Natural killer cell (primary cell): Measurements from ENCODE around the gene TRIM6. TPM values are rescaled to one million over a fixed set of nuclear protein-coding genes. Genes with fewer than 3 reads are reported as not detected.
"Not testable (repeated sequence)": the region's sequence is repeated elsewhere in the genome, so short reads cannot be mapped to it uniquely, and the experiment has no call there.

Source experiments
- ATAC-seq, 3 donors: fragments of 150-1000 bp in 2 of 3; fragments of 200-7000 bp in 1 of 3; cut with Tn5 transposase; 1 replicate in 1 of 3; 2 replicates in 2 of 3; pipeline ENCODE4 v1.10.0; 2021; ENCODE audit warnings: mild to moderate bottlenecking in 2 of 3, moderate library complexity in 2 of 3
- DNase-seq, 2 donors: peaks; one replicate each; pipeline versions ENCODE4 v3.0.0 to v3.0.0-alpha.2; 2013 to 2021; ENCODE audit warnings: mixed read lengths in 1 of 2
- H3K27ac ChIP-seq: one replicate; pipeline ENCODE4 v1.5.1; 2013; ENCODE audit warnings: mild to moderate bottlenecking, low read length
- H3K27me3 ChIP-seq: one replicate; pipeline ENCODE4 v1.6.1; 2013; ENCODE audit warnings: low read length; ENCODE audit not compliant: control insufficient read depth, insufficient read depth
- H3K36me3 ChIP-seq: one replicate; pipeline ENCODE4 v1.6.1; 2013; ENCODE audit warnings: low read length; ENCODE audit not compliant: control insufficient read depth, insufficient read depth
- H3K4me1 ChIP-seq: one replicate; pipeline ENCODE4 v1.6.1; 2013; ENCODE audit warnings: low read length; ENCODE audit not compliant: control insufficient read depth, insufficient read depth
- H3K4me3 ChIP-seq: one replicate; pipeline ENCODE4 v1.5.1; 2013; ENCODE audit warnings: low read length
- H3K9me3 ChIP-seq: one replicate; pipeline ENCODE4 v1.6.1; 2013; ENCODE audit warnings: low read length; ENCODE audit not compliant: control insufficient read depth, insufficient read depth
- H3K27ac Mint-ChIP-seq, 2 donors: one replicate each; pipeline ENCODE4 v1.8.0; 2022; ENCODE audit warnings: mild to moderate bottlenecking in 2 of 2, mixed read lengths in 2 of 2, moderate library complexity in 1 of 2
- H3K27me3 Mint-ChIP-seq, 2 donors: one replicate each; pipeline ENCODE4 v1.8.0; 2022; ENCODE audit warnings: low read depth in 2 of 2, mixed read lengths in 2 of 2
- H3K36me3 Mint-ChIP-seq: one replicate; pipeline ENCODE4 v1.8.0; 2022; ENCODE audit warnings: mixed read lengths
- H3K4me1 Mint-ChIP-seq, 2 donors: one replicate each; pipeline ENCODE4 v1.8.0; 2022; ENCODE audit warnings: mixed read lengths in 2 of 2
- H3K4me3 Mint-ChIP-seq: one replicate; pipeline ENCODE4 v1.8.0; 2022; ENCODE audit warnings: mild to moderate bottlenecking, moderate library complexity, mixed read lengths
- H3K9me3 Mint-ChIP-seq, 2 donors: one replicate each; pipeline ENCODE4 v1.8.0; 2022; ENCODE audit warnings: mixed read lengths in 2 of 2
- WGBS: methylation state at CpG from one replicate; pipeline ENCODE4 v1.1.7; 2013; ENCODE audit warnings: missing lambda C conversion rate; ENCODE audit not compliant: insufficient coverage; 5-methylcytosine and 5-hydroxymethylcytosine counted together
- intact Hi-C: fragments of 100-400 bp; cut with micrococcal nuclease; formaldehyde crosslinking; loops from one replicate; pipeline ENCODE4 v1.14.2; 2022
- total RNA-seq, 4 donors: library from RNA; stranded (reverse); fragments of 120-200 nt in 1 of 4; gene quantifications; one replicate each; pipeline versions ENCODE4 v1.2.3 to v1.2.4, GENCODE V29; 2013 to 2022
- TF ChIP-seq, protein P1 (sequence below): fragments of 200-600 bp; IDR thresholded peaks from one replicate; pipeline ENCODE4 v1.8.0; 2022; ENCODE audit warnings: antibody characterized with exemption

Gene TRIM6
- total RNA-seq, 3 donors from 2014 or later (not counting 1 experiment from before 2014, with no cell fraction given): 1.1 TPM; not detected in 2

DNA sequence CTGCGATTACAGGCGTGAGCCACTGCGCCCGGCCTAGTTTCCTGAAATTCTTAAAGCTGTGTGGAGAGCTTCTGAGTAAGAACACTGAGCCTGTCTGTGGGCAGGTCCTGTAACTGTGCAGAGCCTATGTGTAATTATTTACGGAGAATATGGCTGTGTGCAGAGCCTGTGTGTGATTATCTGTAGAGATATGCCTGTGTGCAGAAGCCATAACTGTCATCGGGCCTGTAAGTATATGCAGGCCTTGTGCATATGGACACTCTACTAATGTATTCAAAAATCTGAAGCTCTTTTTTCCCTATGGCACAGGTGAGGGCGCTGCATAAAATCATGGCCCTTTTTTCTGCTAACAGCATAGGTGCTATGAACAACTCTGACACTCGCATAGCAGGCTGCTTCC, 15.9 kb upstream of the TRIM6 start, which contains the start of gene OR52B6:
Gene OR52B6 (plus strand): TSS at position 301 of the 400 bp plus-strand sequence. CDS start 0 bp downstream, at position 301.
- TF ChIP-seq, protein P1, sequence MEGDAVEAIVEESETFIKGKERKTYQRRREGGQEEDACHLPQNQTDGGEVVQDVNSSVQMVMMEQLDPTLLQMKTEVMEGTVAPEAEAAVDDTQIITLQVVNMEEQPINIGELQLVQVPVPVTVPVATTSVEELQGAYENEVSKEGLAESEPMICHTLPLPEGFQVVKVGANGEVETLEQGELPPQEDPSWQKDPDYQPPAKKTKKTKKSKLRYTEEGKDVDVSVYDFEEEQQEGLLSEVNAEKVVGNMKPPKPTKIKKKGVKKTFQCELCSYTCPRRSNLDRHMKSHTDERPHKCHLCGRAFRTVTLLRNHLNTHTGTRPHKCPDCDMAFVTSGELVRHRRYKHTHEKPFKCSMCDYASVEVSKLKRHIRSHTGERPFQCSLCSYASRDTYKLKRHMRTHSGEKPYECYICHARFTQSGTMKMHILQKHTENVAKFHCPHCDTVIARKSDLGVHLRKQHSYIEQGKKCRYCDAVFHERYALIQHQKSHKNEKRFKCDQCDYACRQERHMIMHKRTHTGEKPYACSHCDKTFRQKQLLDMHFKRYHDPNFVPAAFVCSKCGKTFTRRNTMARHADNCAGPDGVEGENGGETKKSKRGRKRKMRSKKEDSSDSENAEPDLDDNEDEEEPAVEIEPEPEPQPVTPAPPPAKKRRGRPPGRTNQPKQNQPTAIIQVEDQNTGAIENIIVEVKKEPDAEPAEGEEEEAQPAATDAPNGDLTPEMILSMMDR: no peak
- H3K4me3 Mint-ChIP-seq: no peak within 1 kb of the TSS
- no peaks in the 10 kb centered on the region for H3K27me3 ChIP-seq
- H3K27ac Mint-ChIP-seq: no peak within 1 kb of the TSS
- DNase-seq (no peak), ATAC-seq (no peak)
- H3K9me3 Mint-ChIP-seq: peaks cover 2 to 3% of the 10 kb centered on the region in 2 donors
- H3K4me1 Mint-ChIP-seq: no peaks in the 10 kb centered on the region
- H3K4me1 ChIP-seq: no peaks in the 10 kb centered on the region
- no peaks in the 10 kb centered on the region for H3K9me3 ChIP-seq
- intact Hi-C loops: no loop called here
- no peaks in the 10 kb centered on the region for H3K36me3 Mint-ChIP-seq
- no peaks in the 10 kb centered on the region for H3K36me3 ChIP-seq
- peaks cover 0 to 7% of the 10 kb centered on the region in 2 donors for H3K27me3 Mint-ChIP-seq
- 94% methylated on average over 8 of the region's 8 CpGs for WGBS
- H3K4me3 ChIP-seq: no peak within 1 kb of the TSS
- H3K27ac ChIP-seq: no peak within 1 kb of the TSS

DNA sequence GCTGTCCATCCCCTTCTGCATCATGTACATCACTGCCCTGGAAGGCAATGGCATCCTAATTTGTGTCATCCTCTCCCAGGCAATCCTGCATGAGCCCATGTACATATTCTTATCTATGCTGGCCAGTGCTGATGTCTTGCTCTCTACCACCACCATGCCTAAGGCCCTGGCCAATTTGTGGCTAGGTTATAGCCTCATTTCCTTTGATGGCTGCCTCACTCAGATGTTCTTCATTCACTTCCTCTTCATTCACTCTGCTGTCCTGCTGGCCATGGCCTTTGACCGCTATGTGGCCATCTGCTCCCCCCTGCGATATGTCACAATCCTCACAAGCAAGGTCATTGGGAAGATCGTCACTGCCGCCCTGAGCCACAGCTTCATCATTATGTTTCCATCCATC, 15.4 kb upstream of the TRIM6 start:
- H3K27me3 Mint-ChIP-seq: peaks cover 0 to 7% of the 10 kb centered on the region in 2 donors

DNA sequence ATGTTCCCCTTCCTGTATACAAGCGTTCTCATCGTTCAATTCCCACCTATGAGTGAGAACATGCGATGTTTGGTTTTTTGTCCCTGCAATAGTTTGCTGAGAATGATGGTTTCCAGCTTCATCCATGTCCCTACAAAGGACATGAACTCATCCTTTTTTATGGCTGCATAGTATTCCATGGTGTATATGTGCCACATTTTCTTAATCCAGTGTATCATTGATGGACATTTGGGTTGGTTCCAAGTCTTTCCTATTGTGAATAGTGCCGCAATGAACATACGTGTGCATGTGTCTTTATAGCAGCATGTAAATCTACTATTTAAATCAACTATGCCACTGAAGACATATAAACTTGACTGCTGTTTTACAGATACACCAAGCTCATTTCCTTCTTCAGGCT, 12.0 kb upstream of the TRIM6 start:
- H3K9me3 Mint-ChIP-seq, H3K4me3 Mint-ChIP-seq, ATAC-seq, H3K36me3 ChIP-seq, H3K27me3 Mint-ChIP-seq, DNase-seq, H3K4me1 Mint-ChIP-seq, intact Hi-C loops, H3K9me3 ChIP-seq, H3K36me3 Mint-ChIP-seq, H3K27me3 ChIP-seq, H3K4me1 ChIP-seq, H3K27ac ChIP-seq, H3K4me3 ChIP-seq, H3K27ac Mint-ChIP-seq: not testable (repeated sequence)
- 46% methylated on average over 2 of the region's 5 CpGs for WGBS

More for the DNA sequence above, 15.4 kb upstream of the TRIM6 start:
- Histone ChIP-seq H3K27me3 (no peaks in the 10 kb centered on the region), H3K4me1 (no peaks in the 10 kb centered on the region), H3K27ac (no peak overlapping the region), H3K36me3 (no peaks in the 10 kb centered on the region), H3K4me3 (no peak overlapping the region), H3K9me3 (no peaks in the 10 kb centered on the region)
- H3K4me3 Mint-ChIP-seq: no peak overlapping the region
- intact Hi-C loops: no loop called here
- no peak overlapping the region for H3K27ac Mint-ChIP-seq
- WGBS: 73% methylated on average over 4 of the region's 4 CpGs
- TF ChIP-seq, protein P1: no peak
- H3K36me3 Mint-ChIP-seq: no peaks in the 10 kb centered on the region
- H3K9me3 Mint-ChIP-seq: peaks cover 2 to 3% of the 10 kb centered on the region in 2 donors
- DNase-seq: no peak
- no peak for ATAC-seq
- H3K4me1 Mint-ChIP-seq: no peaks in the 10 kb centered on the region

DNA sequence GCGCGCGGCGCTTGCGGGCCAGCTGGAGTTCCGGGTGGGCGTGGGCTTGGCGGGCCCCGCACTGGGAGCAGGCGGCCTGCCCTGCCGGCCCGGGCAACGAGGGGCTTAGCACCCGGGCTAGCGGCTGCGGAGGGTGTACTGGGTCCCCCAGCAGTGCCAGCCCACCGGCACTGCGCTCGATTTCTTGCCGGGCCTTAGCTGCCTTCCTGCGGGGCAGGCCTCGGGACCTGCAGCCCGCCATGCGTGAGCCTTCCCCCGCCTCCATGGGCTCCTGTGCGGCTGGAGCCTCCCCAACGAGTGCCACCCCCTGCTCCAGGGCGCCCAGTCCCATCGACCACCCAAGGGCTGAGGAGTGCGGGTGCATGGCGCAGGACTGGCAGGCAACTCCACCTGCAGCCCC, 6.5 kb upstream of the TRIM6 start:
- intact Hi-C loops, H3K4me3 ChIP-seq, H3K4me3 Mint-ChIP-seq, H3K9me3 ChIP-seq, H3K27ac ChIP-seq, H3K36me3 Mint-ChIP-seq, H3K27ac Mint-ChIP-seq, H3K4me1 Mint-ChIP-seq, H3K4me1 ChIP-seq, ATAC-seq, DNase-seq, H3K27me3 Mint-ChIP-seq, H3K36me3 ChIP-seq, H3K27me3 ChIP-seq, H3K9me3 Mint-ChIP-seq: not testable (repeated sequence)
- 98% methylated on average over 31 of the region's 31 CpGs for WGBS
